B cell (primary cell): ENCODE data around the gene ACSM2A.

ENCODE experiments used
- EZH2 ChIP-seq: IDR thresholded peaks from 2 replicates; pipeline ENCODE4 v1.6.1; 2012; ENCODE audit warnings: borderline replicate concordance, low read depth, mild to moderate bottlenecking, moderate library complexity, low read length; ENCODE audit not compliant: insufficient read depth, poor library complexity, severe bottlenecking
- TF ChIP-seq, protein P1 (sequence below): fragments of 200-600 bp; IDR thresholded peaks from one replicate; pipeline ENCODE4 v1.8.0; 2022; ENCODE audit warnings: antibody characterized with exemption, mild to moderate bottlenecking

DNA sequence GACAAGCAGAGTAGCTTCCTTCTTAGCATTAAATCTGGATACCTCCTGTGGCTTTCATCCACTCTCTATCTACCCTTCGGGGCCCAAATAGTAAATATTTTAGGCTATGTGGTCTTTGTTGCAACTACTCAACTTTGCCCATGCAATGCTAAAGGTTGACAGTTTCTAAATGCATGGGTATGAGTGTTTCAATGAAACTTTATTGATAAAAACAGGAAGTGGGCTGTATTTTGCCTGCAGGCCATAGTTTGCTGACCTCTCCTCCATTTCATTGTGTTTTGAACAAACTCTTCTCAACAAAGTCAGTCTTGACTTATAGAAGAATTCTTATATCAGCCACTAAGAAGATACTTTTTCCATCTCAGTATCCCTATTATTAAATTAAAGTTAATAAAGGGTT, 34.1 kb downstream of the ACSM2A start:
- TF ChIP-seq, protein P1, sequence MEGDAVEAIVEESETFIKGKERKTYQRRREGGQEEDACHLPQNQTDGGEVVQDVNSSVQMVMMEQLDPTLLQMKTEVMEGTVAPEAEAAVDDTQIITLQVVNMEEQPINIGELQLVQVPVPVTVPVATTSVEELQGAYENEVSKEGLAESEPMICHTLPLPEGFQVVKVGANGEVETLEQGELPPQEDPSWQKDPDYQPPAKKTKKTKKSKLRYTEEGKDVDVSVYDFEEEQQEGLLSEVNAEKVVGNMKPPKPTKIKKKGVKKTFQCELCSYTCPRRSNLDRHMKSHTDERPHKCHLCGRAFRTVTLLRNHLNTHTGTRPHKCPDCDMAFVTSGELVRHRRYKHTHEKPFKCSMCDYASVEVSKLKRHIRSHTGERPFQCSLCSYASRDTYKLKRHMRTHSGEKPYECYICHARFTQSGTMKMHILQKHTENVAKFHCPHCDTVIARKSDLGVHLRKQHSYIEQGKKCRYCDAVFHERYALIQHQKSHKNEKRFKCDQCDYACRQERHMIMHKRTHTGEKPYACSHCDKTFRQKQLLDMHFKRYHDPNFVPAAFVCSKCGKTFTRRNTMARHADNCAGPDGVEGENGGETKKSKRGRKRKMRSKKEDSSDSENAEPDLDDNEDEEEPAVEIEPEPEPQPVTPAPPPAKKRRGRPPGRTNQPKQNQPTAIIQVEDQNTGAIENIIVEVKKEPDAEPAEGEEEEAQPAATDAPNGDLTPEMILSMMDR = no peak
- TF ChIP-seq EZH2 = no peak
